ENCODE measurements around the gene CACNA1G.

CACNA1G gene

GRCh38 chr17:50612281-50612680, 51.8 kb downstream of the CACNA1G start:
- H3K9ac ChIP-seq (ENCODE audit: low read depth, low read length, poor library complexity, severe bottlenecking) = no peak overlapping the region

GRCh38 chr17:50613007-50613992, 52.8 kb downstream of the CACNA1G start:
- Histone ChIP-seq H3K4me1 (ENCODE audit: insufficient read depth, low read length, poor library complexity, severe bottlenecking) (peaks cover 4% of the 10 kb centered on the region), H3K9me2 (replicated peaks; ENCODE audit: low read depth, low read length) (no peaks in the 10 kb centered on the region), H3K9ac (ENCODE audit: low read depth, low read length, poor library complexity, severe bottlenecking) (no peak overlapping the region), H3F3A (ENCODE audit: low read depth) (no peaks in the 10 kb centered on the region), H2AFZ (ENCODE audit: low read length) (no peak overlapping the region), H4K20me1 (ENCODE audit: insufficient read depth, low read length, poor library complexity, severe bottlenecking) (no peaks in the 10 kb centered on the region), H3K36me3 (ENCODE audit: insufficient read depth, low read length) (no peaks in the 10 kb centered on the region), H3K4me2 (ENCODE audit: low read depth, low read length, poor library complexity, severe bottlenecking) (no peak overlapping the region), H3K9me3 (ENCODE audit: insufficient read depth, low read depth, low read length) (no peaks in the 10 kb centered on the region), H3K4me3 (ENCODE audit: low read length, poor library complexity, severe bottlenecking) (no peak overlapping the region), H3K27me3 (ENCODE audit: insufficient read depth, low read length, poor library complexity, severe bottlenecking) (no peaks in the 10 kb centered on the region), H3K79me2 (ENCODE audit: insufficient read depth, low read length) (no peaks in the 10 kb centered on the region)
- TF ChIP-seq, protein P1, sequence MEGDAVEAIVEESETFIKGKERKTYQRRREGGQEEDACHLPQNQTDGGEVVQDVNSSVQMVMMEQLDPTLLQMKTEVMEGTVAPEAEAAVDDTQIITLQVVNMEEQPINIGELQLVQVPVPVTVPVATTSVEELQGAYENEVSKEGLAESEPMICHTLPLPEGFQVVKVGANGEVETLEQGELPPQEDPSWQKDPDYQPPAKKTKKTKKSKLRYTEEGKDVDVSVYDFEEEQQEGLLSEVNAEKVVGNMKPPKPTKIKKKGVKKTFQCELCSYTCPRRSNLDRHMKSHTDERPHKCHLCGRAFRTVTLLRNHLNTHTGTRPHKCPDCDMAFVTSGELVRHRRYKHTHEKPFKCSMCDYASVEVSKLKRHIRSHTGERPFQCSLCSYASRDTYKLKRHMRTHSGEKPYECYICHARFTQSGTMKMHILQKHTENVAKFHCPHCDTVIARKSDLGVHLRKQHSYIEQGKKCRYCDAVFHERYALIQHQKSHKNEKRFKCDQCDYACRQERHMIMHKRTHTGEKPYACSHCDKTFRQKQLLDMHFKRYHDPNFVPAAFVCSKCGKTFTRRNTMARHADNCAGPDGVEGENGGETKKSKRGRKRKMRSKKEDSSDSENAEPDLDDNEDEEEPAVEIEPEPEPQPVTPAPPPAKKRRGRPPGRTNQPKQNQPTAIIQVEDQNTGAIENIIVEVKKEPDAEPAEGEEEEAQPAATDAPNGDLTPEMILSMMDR (conservative IDR thresholded peaks at IDR 0.05; ENCODE audit: low read length) = no peak
- TF ChIP-seq EZH2phosphoT487 (IDR thresholded peaks at IDR 0.05; ENCODE audit: borderline replicate concordance) = no peak

More at GRCh38 chr17:50612281-50612680, 51.8 kb downstream of the CACNA1G start:
- Histone ChIP-seq H3K36me3 (ENCODE audit: insufficient read depth, low read length) (no peaks in the 10 kb centered on the region), H3K79me2 (ENCODE audit: insufficient read depth, low read length) (no peaks in the 10 kb centered on the region), H3K4me1 (ENCODE audit: insufficient read depth, low read length, poor library complexity, severe bottlenecking) (no peaks in the 10 kb centered on the region), H3F3A (ENCODE audit: low read depth) (no peaks in the 10 kb centered on the region), H3K4me3 (ENCODE audit: low read length, poor library complexity, severe bottlenecking) (no peak overlapping the region), H3K27me3 (ENCODE audit: insufficient read depth, low read length, poor library complexity, severe bottlenecking) (no peaks in the 10 kb centered on the region), H4K20me1 (ENCODE audit: insufficient read depth, low read length, poor library complexity, severe bottlenecking) (no peaks in the 10 kb centered on the region), H3K9me3 (ENCODE audit: insufficient read depth, low read depth, low read length) (no peaks in the 10 kb centered on the region), H3K4me2 (ENCODE audit: low read depth, low read length, poor library complexity, severe bottlenecking) (no peak overlapping the region), H3K9me2 (replicated peaks; ENCODE audit: low read depth, low read length) (no peaks in the 10 kb centered on the region), H2AFZ (ENCODE audit: low read length) (no peak overlapping the region)
- no peak for TF ChIP-seq EZH2phosphoT487 (IDR thresholded peaks at IDR 0.05; ENCODE audit: borderline replicate concordance)
- TF ChIP-seq, protein P1 (conservative IDR thresholded peaks at IDR 0.05; ENCODE audit: low read length) = no peak

GRCh38 chr17:50614471-50615051, 54.0 kb downstream of the CACNA1G start:
- Histone ChIP-seq H3K9ac (ENCODE audit: low read depth, low read length, poor library complexity, severe bottlenecking) (no peak overlapping the region), H3K36me3 (ENCODE audit: insufficient read depth, low read length) (no peaks in the 10 kb centered on the region), H3K4me2 (ENCODE audit: low read depth, low read length, poor library complexity, severe bottlenecking) (no peak overlapping the region), H3K9me3 (ENCODE audit: insufficient read depth, low read depth, low read length) (no peaks in the 10 kb centered on the region), H3K79me2 (ENCODE audit: insufficient read depth, low read length) (no peaks in the 10 kb centered on the region), H3K9me2 (replicated peaks; ENCODE audit: low read depth, low read length) (no peaks in the 10 kb centered on the region), H3K4me1 (ENCODE audit: insufficient read depth, low read length, poor library complexity, severe bottlenecking) (peaks cover 16% of the 10 kb centered on the region), H3K4me3 (ENCODE audit: low read length, poor library complexity, severe bottlenecking) (no peak overlapping the region), H3F3A (ENCODE audit: low read depth) (no peaks in the 10 kb centered on the region), H4K20me1 (ENCODE audit: insufficient read depth, low read length, poor library complexity, severe bottlenecking) (no peaks in the 10 kb centered on the region), H2AFZ (ENCODE audit: low read length) (no peak overlapping the region), H3K27me3 (ENCODE audit: insufficient read depth, low read length, poor library complexity, severe bottlenecking) (no peaks in the 10 kb centered on the region)
- TF ChIP-seq, protein P1 (conservative IDR thresholded peaks at IDR 0.05; ENCODE audit: low read length) = no peak
- TF ChIP-seq EZH2phosphoT487 (IDR thresholded peaks at IDR 0.05; ENCODE audit: borderline replicate concordance) = no peak

All from Loucy (cell line).